Peyer's patch (tissue), 4 donors: ENCODE measurements around the gene EYS.

Source experiments
- CTCF ChIP-seq, 6 experiments: fragments of 450-650 bp in 4 of 6; fragments of 200-600 bp in 2 of 6; sonication (generic) in 1 of 6; IDR thresholded peaks; one replicate each; pipeline ENCODE4 v1.5.1; 2017 to 2019; ENCODE audit warnings: antibody characterized with exemption in 6 of 6, mild to moderate bottlenecking in 3 of 6, moderate library complexity in 1 of 6
- POLR2A ChIP-seq, 2 donors: fragments of 450-650 bp; IDR thresholded peaks; one replicate each; pipeline ENCODE4 v1.5.1; 2017; ENCODE audit warnings: antibody characterized with exemption in 2 of 2, mild to moderate bottlenecking in 2 of 2, moderate library complexity in 2 of 2

- no peak for TF ChIP-seq CTCF (IDR thresholded peaks at IDR 0.05)
- TF ChIP-seq POLR2A (IDR thresholded peaks at IDR 0.05) = no peak
These were observed 1476.5 kb downstream of the EYS start for GRCh38 chr6:64230530-64230929.
